Ovary (tissue), 3 donors: ENCODE measurements around the gene NOX5.

Source experiments
- EP300 ChIP-seq: sonication (generic); formaldehyde crosslinking; IDR thresholded peaks from one replicate; pipeline ENCODE4 v1.6.1; 2017; ENCODE audit warnings: antibody characterized with exemption
- POLR2A ChIP-seq: fragments of 450-650 bp; IDR thresholded peaks from one replicate; pipeline ENCODE4 v1.6.1; 2017; ENCODE audit warnings: antibody characterized with exemption, mild to moderate bottlenecking, moderate library complexity
- TF ChIP-seq, protein P1 (sequence below), 3 donors: fragments of 450-650 bp in 2 of 3; fragments of 200-600 bp in 1 of 3; IDR thresholded peaks; one replicate each; pipeline versions ENCODE4 v1.5.1 to v1.8.0; 2016 to 2022; ENCODE audit warnings: antibody characterized with exemption in 3 of 3, mild to moderate bottlenecking in 1 of 3
- donor health status: DM: no; HTN: no; CAD: no.

GRCh38 chr15:69096196-69096595 is 81.7 kb downstream of the NOX5 start:
- TF ChIP-seq, protein P1, sequence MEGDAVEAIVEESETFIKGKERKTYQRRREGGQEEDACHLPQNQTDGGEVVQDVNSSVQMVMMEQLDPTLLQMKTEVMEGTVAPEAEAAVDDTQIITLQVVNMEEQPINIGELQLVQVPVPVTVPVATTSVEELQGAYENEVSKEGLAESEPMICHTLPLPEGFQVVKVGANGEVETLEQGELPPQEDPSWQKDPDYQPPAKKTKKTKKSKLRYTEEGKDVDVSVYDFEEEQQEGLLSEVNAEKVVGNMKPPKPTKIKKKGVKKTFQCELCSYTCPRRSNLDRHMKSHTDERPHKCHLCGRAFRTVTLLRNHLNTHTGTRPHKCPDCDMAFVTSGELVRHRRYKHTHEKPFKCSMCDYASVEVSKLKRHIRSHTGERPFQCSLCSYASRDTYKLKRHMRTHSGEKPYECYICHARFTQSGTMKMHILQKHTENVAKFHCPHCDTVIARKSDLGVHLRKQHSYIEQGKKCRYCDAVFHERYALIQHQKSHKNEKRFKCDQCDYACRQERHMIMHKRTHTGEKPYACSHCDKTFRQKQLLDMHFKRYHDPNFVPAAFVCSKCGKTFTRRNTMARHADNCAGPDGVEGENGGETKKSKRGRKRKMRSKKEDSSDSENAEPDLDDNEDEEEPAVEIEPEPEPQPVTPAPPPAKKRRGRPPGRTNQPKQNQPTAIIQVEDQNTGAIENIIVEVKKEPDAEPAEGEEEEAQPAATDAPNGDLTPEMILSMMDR (IDR thresholded peaks at IDR 0.05) = no peak
- TF ChIP-seq POLR2A (no peak), EP300 (no peak)
